Endothelial cell (in vitro differentiated cells): ENCODE data around the gene FECH. TPM values are rescaled to one million over a fixed set of nuclear protein-coding genes. Genes with fewer than 3 reads are reported as not detected.

Experiments
- DNase-seq: peaks from one replicate; pipeline ENCODE4 v3.0.0; 2021; ENCODE audit warnings: low spot score
- H3K27ac Mint-ChIP-seq: one replicate; pipeline ENCODE4 v1.8.0; 2021; ENCODE audit warnings: mixed read lengths, inconsistent platforms; ENCODE audit not compliant: unreplicated experiment
- H3K27me3 Mint-ChIP-seq: one replicate; pipeline ENCODE4 v1.8.0; 2021; ENCODE audit warnings: mild to moderate bottlenecking, moderate library complexity, mixed read lengths, inconsistent platforms; ENCODE audit not compliant: unreplicated experiment
- H3K36me3 Mint-ChIP-seq: one replicate; pipeline ENCODE4 v1.8.0; 2021; ENCODE audit warnings: mild to moderate bottlenecking, low read depth, mixed read lengths, inconsistent platforms; ENCODE audit not compliant: unreplicated experiment
- H3K4me1 Mint-ChIP-seq: one replicate; pipeline ENCODE4 v1.8.0; 2021; ENCODE audit warnings: mild to moderate bottlenecking, mixed read lengths, inconsistent platforms; ENCODE audit not compliant: unreplicated experiment
- H3K4me3 Mint-ChIP-seq: one replicate; pipeline ENCODE4 v1.8.0; 2021; ENCODE audit warnings: mild to moderate bottlenecking, mixed read lengths, inconsistent platforms; ENCODE audit not compliant: unreplicated experiment
- H3K9me3 Mint-ChIP-seq: one replicate; pipeline ENCODE4 v1.8.0; 2021; ENCODE audit warnings: mixed read lengths, inconsistent platforms; ENCODE audit not compliant: unreplicated experiment
- total RNA-seq: library from RNA; stranded (reverse); fragmentation: NEBNext Ultra II Directional; extraction: Animal tissue kit (Norgen Biotek cat#: 25700); gene quantifications from one replicate; pipeline ENCODE4 v1.2.1, GENCODE V29; 2021; ENCODE audit not compliant: unreplicated experiment
- TF ChIP-seq, protein P1 (sequence below): fragments of 200-600 bp; sonication (generic); IDR thresholded peaks from one replicate; pipeline ENCODE4 v1.5.0; 2021; ENCODE audit warnings: antibody characterized with exemption; ENCODE audit not compliant: unreplicated experiment

Gene FECH
- total RNA-seq, 1 donor from 2014 or later = 51.6 TPM

DNA sequence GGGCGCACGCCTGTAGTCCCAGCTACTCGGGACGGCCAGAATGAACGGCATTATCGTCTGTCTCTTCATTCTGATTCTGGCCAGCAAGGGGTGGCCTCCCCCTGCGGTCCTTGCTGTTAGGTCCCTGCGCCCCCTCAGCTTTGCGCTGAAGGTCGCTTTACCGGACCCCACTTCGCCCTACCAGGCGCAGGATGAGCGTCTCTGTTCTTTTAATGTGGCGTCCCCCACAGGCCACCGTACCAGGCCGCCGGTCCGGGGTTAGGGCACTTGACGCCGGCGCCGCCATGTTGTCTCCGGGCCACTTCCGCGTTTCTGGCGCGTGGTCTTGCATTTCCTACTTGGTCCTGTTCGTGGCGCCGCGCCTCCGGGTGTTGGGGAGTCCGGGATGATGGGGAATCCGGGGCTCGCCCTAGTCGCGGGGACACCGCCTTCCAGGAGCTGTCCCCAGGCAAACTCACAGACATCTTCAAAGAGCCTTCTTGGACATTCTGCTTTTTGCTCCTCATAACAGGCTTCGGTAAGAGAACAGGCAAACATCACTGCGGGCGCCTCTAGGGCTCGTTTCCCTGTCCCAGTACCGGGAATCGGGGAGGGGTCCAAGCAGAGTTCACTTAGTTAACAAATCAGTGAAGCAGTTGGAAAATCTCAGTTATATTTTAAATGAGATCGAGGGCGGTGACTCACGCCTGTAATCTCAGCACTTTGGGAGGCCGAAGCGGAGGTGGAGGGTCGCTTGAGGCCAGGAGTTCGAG, 43.7 kb upstream of the FECH start:
- Mint-ChIP-seq H3K4me3 (peak overlapping the region; percentile 93), H3K36me3 (peaks cover 9% of the 10 kb centered on the region), H3K27ac (peak overlapping the region; percentile 84), H3K9me3 (no peaks in the 10 kb centered on the region), H3K27me3 (peaks cover 3% of the 10 kb centered on the region), H3K4me1 (peaks cover 9% of the 10 kb centered on the region)
- DNase-seq = peak; percentile 93
- TF ChIP-seq, protein P1, sequence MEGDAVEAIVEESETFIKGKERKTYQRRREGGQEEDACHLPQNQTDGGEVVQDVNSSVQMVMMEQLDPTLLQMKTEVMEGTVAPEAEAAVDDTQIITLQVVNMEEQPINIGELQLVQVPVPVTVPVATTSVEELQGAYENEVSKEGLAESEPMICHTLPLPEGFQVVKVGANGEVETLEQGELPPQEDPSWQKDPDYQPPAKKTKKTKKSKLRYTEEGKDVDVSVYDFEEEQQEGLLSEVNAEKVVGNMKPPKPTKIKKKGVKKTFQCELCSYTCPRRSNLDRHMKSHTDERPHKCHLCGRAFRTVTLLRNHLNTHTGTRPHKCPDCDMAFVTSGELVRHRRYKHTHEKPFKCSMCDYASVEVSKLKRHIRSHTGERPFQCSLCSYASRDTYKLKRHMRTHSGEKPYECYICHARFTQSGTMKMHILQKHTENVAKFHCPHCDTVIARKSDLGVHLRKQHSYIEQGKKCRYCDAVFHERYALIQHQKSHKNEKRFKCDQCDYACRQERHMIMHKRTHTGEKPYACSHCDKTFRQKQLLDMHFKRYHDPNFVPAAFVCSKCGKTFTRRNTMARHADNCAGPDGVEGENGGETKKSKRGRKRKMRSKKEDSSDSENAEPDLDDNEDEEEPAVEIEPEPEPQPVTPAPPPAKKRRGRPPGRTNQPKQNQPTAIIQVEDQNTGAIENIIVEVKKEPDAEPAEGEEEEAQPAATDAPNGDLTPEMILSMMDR = peak; percentile 35

DNA sequence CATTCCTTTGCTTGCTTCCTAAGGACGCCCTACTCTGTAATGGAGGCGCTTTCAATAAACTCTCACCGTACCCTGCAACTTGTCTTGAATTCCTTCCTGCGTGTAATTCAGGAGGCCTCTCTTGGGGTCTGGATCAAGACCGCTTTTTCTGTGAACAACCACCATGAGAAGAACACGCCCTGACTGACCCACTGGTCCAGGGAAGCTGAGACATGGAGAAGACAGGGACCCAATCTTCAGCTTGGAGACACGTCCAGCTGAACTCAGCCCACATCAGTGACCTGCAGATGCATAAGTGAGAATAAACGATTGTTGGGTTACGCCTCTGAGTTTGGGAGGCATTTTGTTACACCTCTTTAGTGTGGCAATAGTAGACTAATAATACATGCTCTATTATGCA, 42.9 kb upstream of the FECH start:
- H3K27ac Mint-ChIP-seq = no peak overlapping the region
- H3K9me3 Mint-ChIP-seq = no peaks in the 10 kb centered on the region
- peaks cover 8% of the 10 kb centered on the region for H3K36me3 Mint-ChIP-seq
- TF ChIP-seq, protein P1 = no peak
- no peak overlapping the region for H3K4me3 Mint-ChIP-seq
- DNase-seq = no peak
- H3K27me3 Mint-ChIP-seq = peaks cover 3% of the 10 kb centered on the region
- H3K4me1 Mint-ChIP-seq = peaks cover 9% of the 10 kb centered on the region

DNA sequence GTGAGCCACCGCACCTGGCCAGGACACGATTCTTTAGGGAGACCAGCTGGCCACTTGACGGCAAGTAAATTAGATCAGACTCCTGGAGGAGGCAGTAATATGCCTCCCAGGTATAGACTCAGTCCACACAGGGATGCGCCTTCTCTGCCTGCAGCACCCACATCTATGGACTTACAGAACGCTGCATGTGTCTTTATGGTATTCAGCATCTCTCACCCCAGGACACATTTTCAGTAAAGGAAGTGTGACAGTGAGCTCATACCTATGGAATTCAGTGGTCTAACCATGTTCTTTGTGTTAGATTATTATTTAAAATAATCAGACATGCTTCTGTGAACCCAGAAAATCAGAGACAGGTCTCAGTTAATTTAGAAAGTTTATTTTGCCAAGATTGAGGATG, 41.0 kb upstream of the FECH start:
- H3K9me3 Mint-ChIP-seq = no peaks in the 10 kb centered on the region
- TF ChIP-seq, protein P1 = no peak
- H3K4me3 Mint-ChIP-seq = no peak overlapping the region
- H3K27me3 Mint-ChIP-seq = peaks cover 5% of the 10 kb centered on the region
- no peak for DNase-seq
- no peak overlapping the region for H3K27ac Mint-ChIP-seq
- peaks cover 9% of the 10 kb centered on the region for H3K4me1 Mint-ChIP-seq
- H3K36me3 Mint-ChIP-seq = peaks cover 5% of the 10 kb centered on the region

DNA sequence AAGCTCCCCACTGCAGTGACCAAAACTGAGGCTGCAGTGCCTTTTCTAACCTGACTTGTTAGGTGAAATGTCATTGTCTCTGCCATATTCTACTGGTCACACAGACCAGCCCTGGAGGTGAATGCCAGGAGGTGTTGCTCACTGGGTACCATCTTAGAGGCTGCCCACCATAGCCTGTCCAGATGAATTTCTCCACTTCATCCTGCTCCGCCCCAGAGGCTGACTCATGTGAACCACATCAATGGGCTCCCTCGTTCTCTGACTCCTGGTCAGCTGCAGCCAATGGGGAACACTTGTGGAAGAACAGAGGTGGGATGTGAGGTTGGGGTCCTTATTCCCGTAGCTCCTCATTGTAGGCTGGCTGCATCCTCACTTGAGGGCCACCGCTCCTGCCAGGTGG, 38.5 kb upstream of the FECH start:
- Mint-ChIP-seq H3K27me3 (peaks cover 8% of the 10 kb centered on the region), H3K4me3 (no peak overlapping the region), H3K9me3 (no peaks in the 10 kb centered on the region), H3K4me1 (peaks cover 9% of the 10 kb centered on the region), H3K27ac (no peak overlapping the region), H3K36me3 (no peaks in the 10 kb centered on the region)
- TF ChIP-seq, protein P1 = no peak
- no peak for DNase-seq

DNA sequence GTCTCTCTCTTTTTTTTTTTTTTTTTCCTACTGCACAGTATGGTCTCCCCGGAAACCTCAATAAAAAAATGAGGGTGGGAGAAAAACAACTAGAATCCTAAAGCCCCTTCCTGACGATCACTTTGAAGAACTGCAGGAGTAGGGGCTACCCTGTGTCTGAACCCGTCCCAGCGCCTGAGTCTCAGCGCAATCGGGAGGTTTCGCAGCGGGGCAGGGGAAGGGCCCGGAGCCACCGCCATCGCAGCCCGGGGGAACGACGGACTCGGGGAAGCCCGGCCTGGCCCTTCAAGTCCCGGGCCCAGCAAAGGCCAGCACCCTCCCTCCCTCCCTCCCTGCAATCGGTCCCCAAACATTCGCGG, 34.7 kb upstream of the FECH start:
- H3K9me3 Mint-ChIP-seq = no peaks in the 10 kb centered on the region
- peak; percentile 36 for DNase-seq
- peaks cover 4% of the 10 kb centered on the region for H3K36me3 Mint-ChIP-seq
- peak overlapping the region; percentile 97 for H3K4me3 Mint-ChIP-seq
- H3K27ac Mint-ChIP-seq = peak overlapping the region; percentile 97
- peaks cover 5% of the 10 kb centered on the region for H3K4me1 Mint-ChIP-seq
- TF ChIP-seq, protein P1 = no peak
- peaks cover 7% of the 10 kb centered on the region for H3K27me3 Mint-ChIP-seq
